OCI-LY1 (cell line): ENCODE results near the gene THSD7A.

Experiments used
- H2AFZ ChIP-seq: fragments of 200-600 bp; sonication (generic), shearing (Covaris generic); 2 replicates; pipeline ENCODE4 v1.6.0; 2014; ENCODE audit warnings: antibody characterized with exemption, mild to moderate bottlenecking, low read length
- H3F3A ChIP-seq: fragments of 200-600 bp; sonication (generic), shearing (Covaris generic); 2 replicates; pipeline ENCODE4 v1.6.0; 2014; ENCODE audit warnings: mild to moderate bottlenecking, antibody characterized with exemption, low read length, moderate library complexity; ENCODE audit not compliant: insufficient read depth
- H3K27ac ChIP-seq: fragments of 200-600 bp; sonication (generic); 2 replicates; pipeline ENCODE4 v1.5.1; 2014; ENCODE audit warnings: low read length, mixed run types, mild to moderate bottlenecking, low read depth; ENCODE audit not compliant: poor library complexity, severe bottlenecking
- H3K27me3 ChIP-seq: fragments of 200-600 bp; sonication (generic); 2 replicates; pipeline ENCODE4 v1.6.0; 2014; ENCODE audit warnings: antibody characterized with exemption, mild to moderate bottlenecking, low read length, moderate library complexity; ENCODE audit not compliant: insufficient read depth
- H3K36me3 ChIP-seq: fragments of 200-600 bp; sonication (generic); 2 replicates; pipeline ENCODE4 v1.6.1; 2014; ENCODE audit warnings: mild to moderate bottlenecking, antibody characterized with exemption, low read length, moderate library complexity, mixed read lengths; ENCODE audit not compliant: insufficient read depth
- H3K4me1 ChIP-seq: fragments of 200-600 bp; sonication (generic); 2 replicates; pipeline ENCODE4 v1.5.1; 2014; ENCODE audit warnings: mild to moderate bottlenecking, low read length, moderate library complexity; ENCODE audit not compliant: insufficient read depth, severe bottlenecking
- H3K4me2 ChIP-seq: fragments of 200-600 bp; sonication (generic), shearing (Covaris generic); 2 replicates; pipeline ENCODE4 v1.6.1; 2014; ENCODE audit warnings: low read length
- H3K4me3 ChIP-seq: fragments of 200-600 bp; sonication (generic); 2 replicates; pipeline ENCODE4 v1.5.1; 2014; ENCODE audit warnings: low read length, low read depth, mild to moderate bottlenecking, mixed read lengths; ENCODE audit not compliant: poor library complexity, severe bottlenecking
- H3K79me2 ChIP-seq: fragments of 200-600 bp; shearing (Covaris generic); 2 replicates; pipeline ENCODE4 v1.6.1; 2016; ENCODE audit warnings: mixed run types, low read length, mixed read lengths; ENCODE audit not compliant: insufficient read depth
- H3K9ac ChIP-seq: fragments of 200-600 bp; sonication (generic), shearing (Covaris generic); 2 replicates; pipeline ENCODE4 v1.6.1; 2014; ENCODE audit warnings: mild to moderate bottlenecking, low read length, mixed read lengths
- H3K9me2 ChIP-seq: fragments of 200-600 bp; sonication (generic), shearing (Covaris generic); 2 replicates; pipeline ENCODE4 v1.6.1; 2014; ENCODE audit warnings: low read depth, mild to moderate bottlenecking, low read length, mixed read lengths
- H3K9me3 ChIP-seq: fragments of 200-600 bp; shearing (Covaris generic); 2 replicates; pipeline ENCODE4 v1.6.1; 2014; ENCODE audit warnings: low read length, mixed read lengths
- H4K20me1 ChIP-seq: fragments of 200-600 bp; sonication (generic), shearing (Covaris generic); 2 replicates; pipeline ENCODE4 v1.6.0; 2016; ENCODE audit warnings: mild to moderate bottlenecking, low read length; ENCODE audit not compliant: insufficient read depth
- CTCF ChIP-seq: fragments of 200-600 bp; sonication (generic), shearing (Covaris generic); IDR thresholded peaks from 2 replicates; pipeline ENCODE4 v1.5.1; 2017; ENCODE audit warnings: mild to moderate bottlenecking, antibody characterized with exemption, low read length, moderate library complexity, mixed read lengths
- EZH2 ChIP-seq: fragments of 200-600 bp; sonication (generic), shearing (Covaris generic); IDR thresholded peaks from 2 replicates; pipeline ENCODE4 v1.8.0; 2017; ENCODE audit warnings: borderline replicate concordance, mixed run types, mild to moderate bottlenecking, antibody characterized with exemption, low read length, moderate library complexity, mixed read lengths

The THSD7A gene

DNA sequence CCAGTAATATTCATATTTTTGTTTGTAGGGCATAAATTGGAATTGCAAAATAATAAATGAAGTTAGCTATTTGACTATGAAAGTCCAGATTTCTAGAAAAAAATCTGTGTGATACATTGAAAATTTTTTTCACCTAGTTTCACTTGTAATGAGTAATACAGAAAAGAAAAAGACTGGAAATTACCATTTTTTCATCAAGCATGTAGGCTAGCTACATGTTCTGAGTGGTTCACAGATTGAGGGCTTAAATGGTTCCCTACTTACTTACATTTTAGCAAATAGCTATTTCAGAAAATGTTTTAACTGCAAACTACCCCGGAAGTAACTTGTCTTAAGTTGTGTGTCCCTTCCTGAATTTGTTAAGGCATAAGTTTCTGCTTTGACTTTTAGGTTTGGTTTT is 462.3 kb downstream of the THSD7A start:
- Histone ChIP-seq H3K9ac (no peak overlapping the region), H3F3A (no peaks in the 10 kb centered on the region), H3K9me2 (no peaks in the 10 kb centered on the region), H3K79me2 (no peaks in the 10 kb centered on the region), H3K9me3 (no peaks in the 10 kb centered on the region), H2AFZ (no peak overlapping the region), H3K4me2 (no peak overlapping the region), H3K4me1 (no peaks in the 10 kb centered on the region), H3K36me3 (no peaks in the 10 kb centered on the region), H4K20me1 (no peaks in the 10 kb centered on the region), H3K27me3 (no peaks in the 10 kb centered on the region), H3K4me3 (no peak overlapping the region), H3K27ac (no peak overlapping the region)
- TF ChIP-seq EZH2 = no peak
- no peak for TF ChIP-seq CTCF

- H3K9ac ChIP-seq = no peak overlapping the region
- no peaks in the 10 kb centered on the region for H3K9me2 ChIP-seq
- no peaks in the 10 kb centered on the region for H3K9me3 ChIP-seq
- H3K4me2 ChIP-seq = no peak overlapping the region
- TF ChIP-seq CTCF (no peak), EZH2 (no peak)
- H3K4me3 ChIP-seq = no peak overlapping the region
- H3K27ac ChIP-seq = no peak overlapping the region
- H3K36me3 ChIP-seq = no peaks in the 10 kb centered on the region
- no peaks in the 10 kb centered on the region for H4K20me1 ChIP-seq
- no peaks in the 10 kb centered on the region for H3F3A ChIP-seq
- H2AFZ ChIP-seq = no peak overlapping the region
- no peaks in the 10 kb centered on the region for H3K79me2 ChIP-seq
- no peaks in the 10 kb centered on the region for H3K4me1 ChIP-seq
- no peaks in the 10 kb centered on the region for H3K27me3 ChIP-seq
These were observed 465.9 kb downstream of the THSD7A start for GRCh38 chr7:11366118-11366517.

- Histone ChIP-seq H4K20me1 (no peaks in the 10 kb centered on the region), H3F3A (no peaks in the 10 kb centered on the region), H3K27ac (no peak overlapping the region), H3K9me2 (no peaks in the 10 kb centered on the region), H3K4me3 (no peak overlapping the region), H3K9me3 (no peaks in the 10 kb centered on the region), H2AFZ (no peak overlapping the region), H3K36me3 (no peaks in the 10 kb centered on the region), H3K4me1 (no peaks in the 10 kb centered on the region), H3K4me2 (no peak overlapping the region), H3K27me3 (no peaks in the 10 kb centered on the region), H3K9ac (no peak overlapping the region), H3K79me2 (no peaks in the 10 kb centered on the region)
- no peak for TF ChIP-seq EZH2
- no peak for TF ChIP-seq CTCF
These were observed 473.4 kb downstream of the THSD7A start for GRCh38 chr7:11358637-11359036.
